Brain microvascular endothelial cell (primary cell): Measurements from ENCODE around the gene DHDH.
A peak's percentile ranks its signal among the peaks of the same experiment; 100 is the strongest.
"Not testable (repeated sequence)": the region's sequence is repeated elsewhere in the genome, so short reads cannot be mapped to it uniquely, and the experiment has no call there.

Source experiments
- DNase-seq: peaks from one replicate; pipeline ENCODE4 v3.0.0-alpha.2; 2020
- H3K27ac ChIP-seq: fragments of 250-450 bp; sonication (Bioruptor Pico); 2 replicates; pipeline ENCODE4 v1.5.1; 2020; ENCODE audit warnings: mild to moderate bottlenecking, moderate library complexity
- H3K27me3 ChIP-seq: fragments of 250-450 bp; sonication (Bioruptor Pico); replicated peaks from 2 replicates; pipeline ENCODE4 v1.5.1; 2020; ENCODE audit warnings: mild to moderate bottlenecking
- H3K36me3 ChIP-seq: fragments of 250-450 bp; sonication (Bioruptor Pico); replicated peaks from 2 replicates; pipeline ENCODE4 v1.5.1; 2020; ENCODE audit warnings: mild to moderate bottlenecking
- H3K4me3 ChIP-seq: 2 replicates; pipeline ENCODE4 v1.5.1; 2011; ENCODE audit warnings: low read depth, mild to moderate bottlenecking, control low read depth, low read length, moderate library complexity
- in situ Hi-C: cut with HindIII; loops from 2 replicates; pipeline ENCODE4 v1.10.0; 2017; ENCODE audit warnings: low sequenced_read_pairs, low pct_ligation_motif_present
- TF ChIP-seq, protein P1 (sequence below): IDR thresholded peaks from 2 replicates; pipeline ENCODE4 v1.5.1; 2011; ENCODE audit warnings: low read depth, mild to moderate bottlenecking, moderate library complexity, low read length, control low read depth, inconsistent platforms; ENCODE audit errors: missing control alignments

DHDH gene

GRCh38 chr19:48933382-48933932, at the start of gene DHDH:
TSS of gene DHDH (plus strand) at chr19:48933699. CDS start at chr19:48933722, 23 bp downstream.
- in situ Hi-C loops: no loop called here
- Histone ChIP-seq H3K27me3 (peaks cover 2% of the 10 kb centered on the region), H3K36me3 (no peaks in the 10 kb centered on the region), H3K4me3 (peak within 1 kb of the TSS; percentile 58), H3K27ac (no peak within 1 kb of the TSS)
- peak; percentile 24 for DNase-seq
- TF ChIP-seq, protein P1, sequence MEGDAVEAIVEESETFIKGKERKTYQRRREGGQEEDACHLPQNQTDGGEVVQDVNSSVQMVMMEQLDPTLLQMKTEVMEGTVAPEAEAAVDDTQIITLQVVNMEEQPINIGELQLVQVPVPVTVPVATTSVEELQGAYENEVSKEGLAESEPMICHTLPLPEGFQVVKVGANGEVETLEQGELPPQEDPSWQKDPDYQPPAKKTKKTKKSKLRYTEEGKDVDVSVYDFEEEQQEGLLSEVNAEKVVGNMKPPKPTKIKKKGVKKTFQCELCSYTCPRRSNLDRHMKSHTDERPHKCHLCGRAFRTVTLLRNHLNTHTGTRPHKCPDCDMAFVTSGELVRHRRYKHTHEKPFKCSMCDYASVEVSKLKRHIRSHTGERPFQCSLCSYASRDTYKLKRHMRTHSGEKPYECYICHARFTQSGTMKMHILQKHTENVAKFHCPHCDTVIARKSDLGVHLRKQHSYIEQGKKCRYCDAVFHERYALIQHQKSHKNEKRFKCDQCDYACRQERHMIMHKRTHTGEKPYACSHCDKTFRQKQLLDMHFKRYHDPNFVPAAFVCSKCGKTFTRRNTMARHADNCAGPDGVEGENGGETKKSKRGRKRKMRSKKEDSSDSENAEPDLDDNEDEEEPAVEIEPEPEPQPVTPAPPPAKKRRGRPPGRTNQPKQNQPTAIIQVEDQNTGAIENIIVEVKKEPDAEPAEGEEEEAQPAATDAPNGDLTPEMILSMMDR: no peak

GRCh38 chr19:48883726-48884125, 49.8 kb upstream of the DHDH start:
- in situ Hi-C loops: no loop called here
- Histone ChIP-seq H3K4me3 (no peak overlapping the region), H3K27ac (no peak overlapping the region), H3K27me3 (no peaks in the 10 kb centered on the region), H3K36me3 (no peaks in the 10 kb centered on the region)
- DNase-seq: no peak
- TF ChIP-seq, protein P1: no peak

DNA sequence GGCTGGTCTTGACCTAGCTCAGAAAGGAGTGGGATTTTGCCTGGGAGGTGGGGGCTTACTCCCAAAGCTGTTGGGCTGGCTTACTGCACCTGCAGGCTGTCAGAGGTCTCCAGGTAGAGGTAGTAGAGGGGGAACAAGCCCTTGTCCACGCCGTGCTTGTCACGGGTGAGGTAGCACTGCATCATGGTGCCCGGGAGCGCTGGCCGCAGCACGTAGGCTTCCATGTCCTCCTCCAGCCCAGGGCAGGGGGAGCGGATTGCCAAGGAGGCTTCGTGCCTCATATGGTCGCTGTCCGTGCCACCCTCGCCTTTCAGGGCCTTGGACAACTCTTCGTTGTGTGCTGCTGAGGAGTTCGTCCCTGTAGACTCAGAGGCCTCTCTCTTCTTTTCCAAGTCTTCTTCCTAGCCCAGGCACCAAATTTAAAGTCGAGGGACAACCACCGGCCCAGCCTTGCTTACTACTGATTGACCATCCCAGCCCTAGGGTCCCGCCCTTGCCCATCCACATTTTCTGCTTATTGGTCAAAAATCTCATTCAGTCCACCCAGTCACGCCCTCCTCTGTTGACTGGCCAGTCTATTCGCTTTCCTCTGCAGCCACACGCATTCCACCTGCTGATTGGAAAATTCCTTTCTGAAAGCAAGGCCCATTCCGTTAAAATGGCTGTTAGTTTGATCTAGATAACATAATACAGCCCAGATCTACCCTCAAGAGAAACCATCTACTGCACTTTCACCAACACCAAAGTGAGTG, 45.5 kb upstream of the DHDH start:
- no peak overlapping the region for H3K27ac ChIP-seq
- no peaks in the 10 kb centered on the region for H3K27me3 ChIP-seq
- in situ Hi-C loops: no loop called here
- DNase-seq: no peak
- H3K4me3 ChIP-seq: no peak overlapping the region
- TF ChIP-seq, protein P1: no peak
- no peaks in the 10 kb centered on the region for H3K36me3 ChIP-seq

- H3K4me3 ChIP-seq, H3K27me3 ChIP-seq, in situ Hi-C loops, DNase-seq, H3K27ac ChIP-seq, H3K36me3 ChIP-seq: not testable (repeated sequence)
Observed at GRCh38 chr19:48889496-48889895, 44.0 kb upstream of the DHDH start.

- DNase-seq: no peak
- TF ChIP-seq, protein P1: no peak
- in situ Hi-C loops: no loop called here
- Histone ChIP-seq H3K36me3 (no peaks in the 10 kb centered on the region), H3K27ac (no peak overlapping the region), H3K4me3 (no peak overlapping the region), H3K27me3 (no peaks in the 10 kb centered on the region)
Observed at GRCh38 chr19:48890551-48890950, 42.9 kb upstream of the DHDH start.

GRCh38 chr19:48895226-48895625, 38.3 kb upstream of the DHDH start:
- no peak overlapping the region for H3K4me3 ChIP-seq
- TF ChIP-seq, protein P1: no peak
- in situ Hi-C loops: no loop called here
- H3K36me3 ChIP-seq: no peaks in the 10 kb centered on the region
- DNase-seq: no peak
- H3K27me3 ChIP-seq: no peaks in the 10 kb centered on the region
- no peak overlapping the region for H3K27ac ChIP-seq
